ENCODE results near the gene SRXN1. TPM values are rescaled to one million over a fixed set of nuclear protein-coding genes. Genes with fewer than 3 reads are reported as not detected.
A peak's percentile ranks its signal among the peaks of the same experiment; 100 is the strongest.

SRXN1 gene
- total and polyA plus RNA-seq, 8 donors: 6.4 to 40.1 (median 23.5) TPM

- 74 to 88% (median 81%) methylated on average over 2 of the region's 2 CpGs for WGBS, 5 donors
- Histone ChIP-seq H3K36me3 (no peaks in the 10 kb centered on the region), H3K27me3 (peaks cover 0 to 100% (median 28%) of the 10 kb centered on the region in 3 donors), H3K27ac (no peak overlapping the region), H3K9me3 (no peaks in the 10 kb centered on the region), H3K4me3 (no peak overlapping the region), H3K4me1 (peaks cover 6 to 14% (median 10%) of the 10 kb centered on the region in 4 donors)
- TF ChIP-seq EP300 (IDR thresholded peaks at IDR 0.05) (no peak), POLR2A (IDR thresholded peaks at IDR 0.05) (no peak), CTCF (IDR thresholded peaks at IDR 0.05) (no peak), POLR2AphosphoS5 (IDR thresholded peaks at IDR 0.05) (no peak)
- intact Hi-C loops (cut with DNase I; ENCODE audit: low total_unique reads): no loop called here
- DNase-seq: no peak
Observed at GRCh38 chr20:680638-681187, 27.7 kb upstream of the SRXN1 start.

DNA sequence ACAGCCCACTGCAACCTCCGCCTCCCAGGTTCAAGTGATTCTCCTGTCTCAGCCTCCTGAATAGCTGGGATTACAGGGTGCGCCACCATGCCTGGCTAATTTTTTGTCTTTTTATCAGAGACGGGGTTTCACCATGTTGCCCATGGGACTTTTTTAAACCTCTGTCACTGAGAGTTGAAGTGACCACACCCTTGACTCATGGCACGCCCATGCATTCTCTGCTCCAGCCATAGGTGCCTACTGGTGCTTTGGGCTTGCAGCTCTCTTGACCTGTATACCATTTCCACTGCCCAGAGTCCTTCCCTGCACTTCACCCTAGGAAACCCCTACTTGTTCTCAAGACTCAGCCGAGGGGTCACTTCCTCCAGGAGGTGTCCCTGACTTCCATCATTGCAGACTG, 25.0 kb upstream of the SRXN1 start:
- no peak overlapping the region for H3K27ac ChIP-seq
- peaks cover 12 to 22% (median 19%) of the 10 kb centered on the region in 4 donors for H3K4me1 ChIP-seq
- intact Hi-C loops (cut with DNase I; ENCODE audit: low total_unique reads): no loop called here
- peaks cover 0 to 100% (median 54%) of the 10 kb centered on the region in 3 donors for H3K27me3 ChIP-seq
- TF ChIP-seq CTCF (IDR thresholded peaks at IDR 0.05) (no peak), EP300 (IDR thresholded peaks at IDR 0.05) (no peak), POLR2AphosphoS5 (IDR thresholded peaks at IDR 0.05) (no peak), POLR2A (IDR thresholded peaks at IDR 0.05) (no peak)
- 77 to 87% (median 82%) methylated on average over 5 of the region's 5 CpGs for WGBS, 5 donors
- no peak overlapping the region for H3K4me3 ChIP-seq
- no peaks in the 10 kb centered on the region for H3K36me3 ChIP-seq
- DNase-seq: no peak
- no peaks in the 10 kb centered on the region for H3K9me3 ChIP-seq

- Histone ChIP-seq H3K4me3 (no peak overlapping the region), H3K27me3 (peaks cover 0 to 100% (median 63%) of the 10 kb centered on the region in 3 donors), H3K9me3 (no peaks in the 10 kb centered on the region), H3K4me1 (peaks cover 12 to 24% (median 21%) of the 10 kb centered on the region in 4 donors), H3K27ac (no peak overlapping the region), H3K36me3 (no peaks in the 10 kb centered on the region)
- TF ChIP-seq CTCF (IDR thresholded peaks at IDR 0.05) (no peak), POLR2A (IDR thresholded peaks at IDR 0.05) (no peak), EP300 (IDR thresholded peaks at IDR 0.05) (no peak), POLR2AphosphoS5 (IDR thresholded peaks at IDR 0.05) (no peak)
- intact Hi-C loops (cut with DNase I; ENCODE audit: low total_unique reads): no loop called here
- DNase-seq: no peak
- WGBS, 5 donors: 59 to 69% (median 67%) methylated on average over 3 of the region's 3 CpGs
Observed at GRCh38 chr20:676967-677366, 24.0 kb upstream of the SRXN1 start.

DNA sequence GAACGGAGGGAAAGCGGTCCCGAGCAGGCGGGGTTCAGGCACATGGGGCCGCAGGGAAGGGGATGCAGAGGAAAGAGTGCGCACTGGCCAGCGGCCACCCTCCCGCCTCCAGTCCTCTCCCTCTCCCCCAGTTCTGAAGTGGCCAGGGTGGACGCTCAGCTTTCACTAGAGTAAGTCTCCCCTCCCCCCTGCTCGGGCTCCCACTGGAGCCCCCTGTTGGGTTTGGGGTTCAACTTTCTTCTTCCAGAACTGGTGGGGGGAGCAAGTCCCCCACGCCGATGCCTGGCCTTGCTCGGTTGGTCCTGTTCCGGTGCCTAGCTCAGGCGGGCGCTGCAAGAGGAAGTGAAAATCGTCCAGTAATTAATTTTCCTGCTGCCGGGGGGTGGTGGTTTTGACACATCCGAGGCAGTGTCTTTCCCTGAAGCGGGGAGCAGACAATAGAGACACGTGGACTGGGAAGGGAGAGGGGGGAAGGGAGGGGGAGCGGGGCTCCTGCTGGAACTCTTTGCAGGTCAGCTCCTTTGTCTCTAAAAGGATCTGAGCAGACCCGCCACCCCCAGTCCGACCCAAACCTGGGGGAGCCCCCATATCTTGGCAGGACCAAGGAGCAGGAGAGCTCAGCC, 23.4 kb upstream of the SRXN1 start:
- WGBS, 5 donors: 2 to 4% (median 3%) methylated on average over 19 to 24 of the region's 24 CpGs
- Histone ChIP-seq H3K4me1 (peaks cover 12 to 24% (median 21%) of the 10 kb centered on the region in 4 donors), H3K4me3 (peak overlapping the region in 1 of 4 donors; percentile 5), H3K36me3 (no peaks in the 10 kb centered on the region), H3K27me3 (peaks cover 0 to 100% (median 68%) of the 10 kb centered on the region in 3 donors), H3K9me3 (no peaks in the 10 kb centered on the region), H3K27ac (no peak overlapping the region)
- TF ChIP-seq POLR2A (IDR thresholded peaks at IDR 0.05) (no peak), POLR2AphosphoS5 (IDR thresholded peaks at IDR 0.05) (no peak), CTCF (IDR thresholded peaks at IDR 0.05) (no peak)
- no peak for DNase-seq
- intact Hi-C loops (cut with DNase I; ENCODE audit: low total_unique reads): no loop called here
